SK-N-SH (cell line): ENCODE data around the gene NRL.

Source experiments
- GABPA ChIP-seq: IDR thresholded peaks from 2 replicates; pipeline ENCODE4 v1.4.0; 2012; ENCODE audit warnings: low read depth, mild to moderate bottlenecking
- GATA2 ChIP-seq: sonication (generic); formaldehyde crosslinking; IDR thresholded peaks from 2 replicates; pipeline ENCODE4 v1.5.0; 2020; ENCODE audit warnings: mild to moderate bottlenecking, missing genetic modification reagents
- NFIC ChIP-seq: IDR thresholded peaks from 2 replicates; pipeline ENCODE4 v1.4.0; 2012; ENCODE audit warnings: borderline replicate concordance
- POLR2AphosphoS5 ChIP-seq: IDR thresholded peaks from 2 replicates; pipeline ENCODE4 v1.6.1; 2012; ENCODE audit warnings: low read depth, low read length
- RAD21 ChIP-seq: IDR thresholded peaks from 2 replicates; pipeline ENCODE4 v1.6.1; 2012; ENCODE audit warnings: mild to moderate bottlenecking, low read length
- RCOR1 ChIP-seq: fragments of 150-350 bp; IDR thresholded peaks from 2 replicates; pipeline ENCODE4 v1.6.1; 2017; ENCODE audit warnings: antibody characterized with exemption, low read length
- TCF12 ChIP-seq: IDR thresholded peaks from 2 replicates; pipeline ENCODE4 v1.4.0; 2012
- YY1 ChIP-seq: IDR thresholded peaks from 2 replicates; pipeline ENCODE4 v1.4.0; 2012; ENCODE audit warnings: low read depth, mild to moderate bottlenecking
- TF ChIP-seq, protein P1 (sequence below): fragments of 200-600 bp; sonication (generic); IDR thresholded peaks from 2 replicates; pipeline ENCODE4 v1.6.1; 2017; ENCODE audit warnings: antibody characterized with exemption, mild to moderate bottlenecking, moderate library complexity
- TF ChIP-seq, protein P2 (sequence below): IDR thresholded peaks from 2 replicates; pipeline ENCODE4 v1.6.1; 2012; ENCODE audit warnings: mild to moderate bottlenecking, low read depth, low read length, moderate library complexity
- TF ChIP-seq, protein P3 (sequence below): IDR thresholded peaks from 2 replicates; pipeline ENCODE4; 2012

DNA sequence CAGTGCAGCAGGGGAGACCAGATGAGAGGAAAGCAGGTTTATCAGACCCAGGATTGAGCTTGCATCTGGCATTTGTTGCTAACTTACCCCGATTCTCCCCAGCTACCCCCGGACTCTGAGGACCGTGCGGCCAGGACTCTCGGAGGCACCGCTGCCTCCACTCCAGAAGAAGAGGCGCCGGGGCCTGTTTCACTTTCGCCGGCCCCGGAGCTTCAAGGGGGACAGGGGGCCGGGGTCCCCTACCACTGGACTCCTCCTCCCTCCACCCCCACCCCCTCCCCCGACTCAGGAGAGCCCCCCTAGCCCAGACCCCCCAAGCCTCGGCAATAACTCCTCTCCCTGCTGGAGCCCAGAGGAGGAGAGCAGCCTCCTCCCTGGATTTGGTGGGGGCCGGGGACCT, 49.9 kb downstream of the NRL start:
- TF ChIP-seq RAD21 (no peak), GATA2 (CRISPR knock-in tag) (no peak), RCOR1 (no peak), NFIC (no peak), POLR2AphosphoS5 (no peak), TCF12 (no peak), YY1 (no peak), GABPA (no peak)
- TF ChIP-seq, protein P1, sequence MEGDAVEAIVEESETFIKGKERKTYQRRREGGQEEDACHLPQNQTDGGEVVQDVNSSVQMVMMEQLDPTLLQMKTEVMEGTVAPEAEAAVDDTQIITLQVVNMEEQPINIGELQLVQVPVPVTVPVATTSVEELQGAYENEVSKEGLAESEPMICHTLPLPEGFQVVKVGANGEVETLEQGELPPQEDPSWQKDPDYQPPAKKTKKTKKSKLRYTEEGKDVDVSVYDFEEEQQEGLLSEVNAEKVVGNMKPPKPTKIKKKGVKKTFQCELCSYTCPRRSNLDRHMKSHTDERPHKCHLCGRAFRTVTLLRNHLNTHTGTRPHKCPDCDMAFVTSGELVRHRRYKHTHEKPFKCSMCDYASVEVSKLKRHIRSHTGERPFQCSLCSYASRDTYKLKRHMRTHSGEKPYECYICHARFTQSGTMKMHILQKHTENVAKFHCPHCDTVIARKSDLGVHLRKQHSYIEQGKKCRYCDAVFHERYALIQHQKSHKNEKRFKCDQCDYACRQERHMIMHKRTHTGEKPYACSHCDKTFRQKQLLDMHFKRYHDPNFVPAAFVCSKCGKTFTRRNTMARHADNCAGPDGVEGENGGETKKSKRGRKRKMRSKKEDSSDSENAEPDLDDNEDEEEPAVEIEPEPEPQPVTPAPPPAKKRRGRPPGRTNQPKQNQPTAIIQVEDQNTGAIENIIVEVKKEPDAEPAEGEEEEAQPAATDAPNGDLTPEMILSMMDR = no peak
- TF ChIP-seq, protein P2, sequence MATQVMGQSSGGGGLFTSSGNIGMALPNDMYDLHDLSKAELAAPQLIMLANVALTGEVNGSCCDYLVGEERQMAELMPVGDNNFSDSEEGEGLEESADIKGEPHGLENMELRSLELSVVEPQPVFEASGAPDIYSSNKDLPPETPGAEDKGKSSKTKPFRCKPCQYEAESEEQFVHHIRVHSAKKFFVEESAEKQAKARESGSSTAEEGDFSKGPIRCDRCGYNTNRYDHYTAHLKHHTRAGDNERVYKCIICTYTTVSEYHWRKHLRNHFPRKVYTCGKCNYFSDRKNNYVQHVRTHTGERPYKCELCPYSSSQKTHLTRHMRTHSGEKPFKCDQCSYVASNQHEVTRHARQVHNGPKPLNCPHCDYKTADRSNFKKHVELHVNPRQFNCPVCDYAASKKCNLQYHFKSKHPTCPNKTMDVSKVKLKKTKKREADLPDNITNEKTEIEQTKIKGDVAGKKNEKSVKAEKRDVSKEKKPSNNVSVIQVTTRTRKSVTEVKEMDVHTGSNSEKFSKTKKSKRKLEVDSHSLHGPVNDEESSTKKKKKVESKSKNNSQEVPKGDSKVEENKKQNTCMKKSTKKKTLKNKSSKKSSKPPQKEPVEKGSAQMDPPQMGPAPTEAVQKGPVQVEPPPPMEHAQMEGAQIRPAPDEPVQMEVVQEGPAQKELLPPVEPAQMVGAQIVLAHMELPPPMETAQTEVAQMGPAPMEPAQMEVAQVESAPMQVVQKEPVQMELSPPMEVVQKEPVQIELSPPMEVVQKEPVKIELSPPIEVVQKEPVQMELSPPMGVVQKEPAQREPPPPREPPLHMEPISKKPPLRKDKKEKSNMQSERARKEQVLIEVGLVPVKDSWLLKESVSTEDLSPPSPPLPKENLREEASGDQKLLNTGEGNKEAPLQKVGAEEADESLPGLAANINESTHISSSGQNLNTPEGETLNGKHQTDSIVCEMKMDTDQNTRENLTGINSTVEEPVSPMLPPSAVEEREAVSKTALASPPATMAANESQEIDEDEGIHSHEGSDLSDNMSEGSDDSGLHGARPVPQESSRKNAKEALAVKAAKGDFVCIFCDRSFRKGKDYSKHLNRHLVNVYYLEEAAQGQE = no peak
- TF ChIP-seq, protein P3, sequence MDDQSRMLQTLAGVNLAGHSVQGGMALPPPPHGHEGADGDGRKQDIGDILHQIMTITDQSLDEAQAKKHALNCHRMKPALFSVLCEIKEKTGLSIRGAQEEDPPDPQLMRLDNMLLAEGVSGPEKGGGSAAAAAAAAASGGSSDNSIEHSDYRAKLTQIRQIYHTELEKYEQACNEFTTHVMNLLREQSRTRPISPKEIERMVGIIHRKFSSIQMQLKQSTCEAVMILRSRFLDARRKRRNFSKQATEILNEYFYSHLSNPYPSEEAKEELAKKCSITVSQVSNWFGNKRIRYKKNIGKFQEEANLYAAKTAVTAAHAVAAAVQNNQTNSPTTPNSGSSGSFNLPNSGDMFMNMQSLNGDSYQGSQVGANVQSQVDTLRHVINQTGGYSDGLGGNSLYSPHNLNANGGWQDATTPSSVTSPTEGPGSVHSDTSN = no peak
